ENCODE data around the gene TEAD3.
A peak's percentile ranks its signal among the peaks of the same experiment; 100 is the strongest.

Gene TEAD3

DNA sequence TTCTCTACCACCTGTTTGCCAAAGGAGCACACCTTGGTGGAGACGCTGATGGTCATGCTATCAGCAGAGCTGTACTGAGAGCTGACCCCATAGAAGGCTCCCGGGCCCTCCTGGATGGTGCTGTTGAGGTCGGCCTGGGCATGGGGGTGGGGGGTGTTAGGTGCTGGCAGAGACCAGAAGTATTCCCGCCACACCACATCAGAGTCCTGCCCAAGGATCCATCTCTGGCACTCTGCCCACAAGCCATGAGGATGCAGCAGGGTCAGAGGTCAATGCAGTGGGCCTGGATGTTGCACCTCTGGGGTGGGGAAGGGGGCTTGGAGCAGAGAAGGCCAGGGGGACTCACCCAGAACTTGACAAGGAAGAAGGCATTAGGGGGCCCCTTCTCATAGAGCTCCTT, 21.3 kb downstream of the TEAD3 start:
- no peak for DNase-seq (ENCODE audit: low spot score)

DNA sequence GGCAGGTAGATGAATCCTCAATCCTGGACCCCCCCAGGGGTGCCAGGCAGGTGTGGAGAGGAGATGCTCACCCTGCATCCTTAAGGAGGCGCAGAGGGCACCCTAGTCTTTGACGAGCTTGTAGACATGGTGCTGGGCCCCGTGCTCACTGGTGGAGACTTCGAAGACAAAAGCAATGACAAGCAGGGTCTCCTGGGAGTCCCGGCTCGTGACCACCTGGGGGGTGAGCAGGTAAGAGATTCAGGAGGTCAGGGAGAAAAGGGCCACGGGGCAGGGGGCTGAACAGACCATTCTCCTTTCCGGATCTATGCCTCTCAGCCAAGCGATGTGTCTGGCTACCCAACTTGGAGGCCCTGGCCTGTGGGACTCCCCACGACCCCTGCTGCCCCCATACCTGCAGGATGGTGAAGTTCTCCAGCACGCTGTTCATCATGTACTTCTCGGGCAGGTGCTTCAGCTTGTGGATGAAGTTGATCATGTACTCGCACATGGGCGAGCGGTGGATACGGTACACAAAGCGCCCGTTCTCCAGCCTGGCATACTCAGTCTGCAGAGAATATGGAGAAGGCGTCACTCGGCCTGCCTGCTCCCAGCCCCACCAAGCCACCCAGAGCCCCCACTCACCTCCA, 21.8 kb downstream of the TEAD3 start:
- DNase-seq (ENCODE audit: low spot score) = no peak

DNA sequence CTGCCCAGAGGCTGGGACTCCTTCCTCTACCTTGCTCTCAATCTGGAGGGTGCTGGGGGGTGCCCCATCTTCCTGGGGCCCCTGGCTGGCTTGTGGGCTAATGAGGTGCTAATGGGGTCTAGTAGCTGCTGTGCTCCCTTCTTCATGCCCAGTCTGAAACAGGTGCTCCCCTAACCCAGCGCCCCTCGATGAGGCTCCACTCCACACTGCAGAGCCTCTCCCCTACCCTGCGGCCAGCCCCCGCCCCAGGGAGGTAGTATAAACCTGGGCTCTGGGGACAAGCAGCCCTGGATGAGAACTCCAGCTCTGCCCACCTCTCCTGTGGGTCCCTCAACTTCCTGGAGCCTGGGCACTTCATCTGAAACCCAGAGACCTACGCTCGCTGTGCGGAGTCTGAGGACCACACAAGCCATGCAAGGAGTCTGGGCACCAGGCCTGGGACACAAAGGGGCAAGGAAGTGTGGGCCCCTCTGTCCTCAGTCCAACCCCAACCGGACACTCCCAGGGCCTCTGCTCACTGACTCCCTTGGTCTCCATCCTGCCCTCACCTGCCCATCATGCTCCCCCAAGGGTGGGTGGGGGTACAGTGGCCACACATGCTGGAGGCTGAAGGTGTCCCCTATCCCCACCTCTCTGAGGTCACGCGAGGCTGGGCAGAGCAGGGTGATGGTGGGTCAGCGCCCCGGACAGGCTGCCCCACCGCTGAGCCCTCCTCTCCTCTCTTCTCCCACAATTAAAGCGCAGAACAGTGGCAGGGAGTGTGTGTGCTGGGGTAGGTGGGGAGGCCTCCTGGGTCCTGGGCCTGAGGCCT, 22.5 kb downstream of the TEAD3 start:
- no peak for DNase-seq (ENCODE audit: low spot score)

DNA sequence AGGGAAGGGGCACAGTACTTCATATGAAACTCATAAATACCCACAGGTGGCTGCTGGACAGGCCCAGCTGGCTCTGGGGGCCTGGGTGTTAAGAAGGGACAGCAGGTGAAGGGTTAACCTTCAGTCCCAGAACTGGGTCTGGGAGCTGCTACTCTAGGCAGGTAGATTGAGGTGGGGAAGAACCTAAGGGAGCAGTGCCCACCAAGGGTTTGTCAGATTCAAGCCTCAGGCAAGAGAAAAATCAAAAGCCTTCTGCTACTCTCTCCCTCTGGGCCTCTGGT, 23.1 kb downstream of the TEAD3 start:
- no peak for DNase-seq (ENCODE audit: low spot score)

GRCh38 chr6:35473075-35473849, 23.6 kb downstream of the TEAD3 start:
- DNase-seq (ENCODE audit: low spot score) = no peak

GRCh38 chr6:35471836-35472345, 25.0 kb downstream of the TEAD3 start:
- DNase-seq (ENCODE audit: low spot score) = no peak

DNA sequence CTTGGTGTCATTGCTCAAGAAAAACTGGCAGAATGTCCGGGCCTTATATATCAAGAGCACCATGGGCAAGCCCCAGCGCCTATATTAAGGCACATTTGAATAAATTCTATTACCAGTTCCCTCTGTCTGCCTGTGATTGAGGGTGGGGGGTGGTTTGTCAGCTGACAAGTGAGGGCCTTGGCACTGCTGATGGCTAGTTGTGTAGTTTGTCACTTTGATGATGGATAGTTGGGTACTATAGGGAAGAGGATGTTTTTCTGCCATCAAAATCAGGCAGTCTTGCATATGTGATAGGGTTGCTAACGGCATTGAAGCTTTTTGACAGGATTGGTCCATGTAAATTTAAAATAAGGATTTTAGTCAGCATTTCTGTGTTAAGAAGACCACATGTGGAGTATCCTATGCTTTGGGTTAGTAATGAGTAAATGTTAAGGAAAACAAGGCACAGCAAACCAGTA, 26.2 kb downstream of the TEAD3 start:
- no peak for DNase-seq (ENCODE audit: low spot score)

- DNase-seq (ENCODE audit: low spot score) = no peak
Measured at GRCh38 chr6:35469751-35470662, 26.9 kb downstream of the TEAD3 start.

GRCh38 chr6:35468980-35469750, 27.7 kb downstream of the TEAD3 start:
- no peak for DNase-seq (ENCODE audit: low spot score)

DNA sequence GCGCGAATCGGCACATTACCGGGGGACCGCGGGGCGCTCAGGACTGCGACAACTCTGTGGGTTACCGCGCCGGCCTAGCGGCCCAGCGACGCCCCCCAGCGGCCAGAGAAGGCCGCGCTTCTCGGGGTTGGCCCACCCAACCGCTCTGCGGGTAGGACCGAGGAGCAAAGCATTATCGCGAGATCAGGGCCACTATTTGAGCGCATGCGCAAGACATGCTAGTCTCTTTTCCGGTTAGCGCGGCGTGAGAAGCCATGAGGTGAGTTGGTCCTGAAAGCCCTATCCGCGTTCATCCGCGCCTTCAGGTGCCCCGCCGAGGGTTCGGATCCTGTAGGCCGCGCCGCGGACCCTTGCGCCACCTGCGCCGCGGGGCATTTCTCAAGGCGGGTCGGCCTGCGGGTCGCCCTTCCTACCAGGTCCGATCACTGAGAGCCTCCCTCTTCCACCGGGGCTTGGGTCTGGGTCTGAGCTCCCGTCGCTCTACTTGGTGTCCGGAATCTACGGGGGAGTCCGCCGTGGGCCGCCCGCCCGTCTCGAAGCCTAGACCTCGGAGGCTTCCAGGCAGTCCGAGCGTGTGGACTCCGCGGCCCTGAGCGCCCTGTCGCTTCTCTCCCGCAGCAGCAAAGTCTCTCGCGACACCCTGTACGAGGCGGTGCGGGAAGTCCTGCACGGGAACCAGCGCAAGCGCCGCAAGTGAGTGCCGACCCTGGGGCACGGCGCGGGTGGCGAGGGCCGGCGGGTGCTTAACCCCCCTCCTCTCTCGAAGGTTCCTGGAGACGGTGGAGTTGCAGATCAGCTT, 28.5 kb downstream of the TEAD3 start, which contains the start of gene RPL10A:
Gene RPL10A, plus strand, starts transcription at position 221 of the 799 bp plus-strand sequence. Its CDS starts 34 bp downstream, at position 255.
- DNase-seq (ENCODE audit: low spot score) = peak; percentile 97

GRCh38 chr6:35465646-35466045, 31.2 kb downstream of the TEAD3 start:
- no peak for DNase-seq (ENCODE audit: low spot score)

DNA sequence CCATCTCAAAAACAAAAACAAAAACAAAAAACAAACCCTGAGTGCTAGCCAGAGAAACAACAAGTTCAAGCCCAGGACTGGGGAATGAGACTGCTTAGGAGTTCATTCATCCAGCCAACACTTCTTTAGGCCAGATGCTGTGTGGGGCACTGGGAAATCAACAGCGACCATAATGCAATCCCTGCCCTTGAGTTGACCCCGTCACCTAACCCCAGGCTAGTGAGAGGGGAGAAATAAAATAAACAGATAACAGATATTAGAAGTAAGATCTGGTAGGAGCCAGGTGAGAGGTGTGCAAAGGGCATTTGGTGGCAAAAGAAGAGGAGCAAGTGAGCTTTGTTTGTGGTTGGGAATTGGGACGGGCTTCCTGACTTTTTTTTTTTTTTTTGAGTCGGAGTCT, 33.6 kb downstream of the TEAD3 start:
- no peak for DNase-seq (ENCODE audit: low spot score)

GRCh38 chr6:35461270-35461669, 35.6 kb downstream of the TEAD3 start:
- no peak for DNase-seq (ENCODE audit: low spot score)

GRCh38 chr6:35457907-35458306, 39.0 kb downstream of the TEAD3 start:
- DNase-seq (ENCODE audit: low spot score) = no peak

DNA sequence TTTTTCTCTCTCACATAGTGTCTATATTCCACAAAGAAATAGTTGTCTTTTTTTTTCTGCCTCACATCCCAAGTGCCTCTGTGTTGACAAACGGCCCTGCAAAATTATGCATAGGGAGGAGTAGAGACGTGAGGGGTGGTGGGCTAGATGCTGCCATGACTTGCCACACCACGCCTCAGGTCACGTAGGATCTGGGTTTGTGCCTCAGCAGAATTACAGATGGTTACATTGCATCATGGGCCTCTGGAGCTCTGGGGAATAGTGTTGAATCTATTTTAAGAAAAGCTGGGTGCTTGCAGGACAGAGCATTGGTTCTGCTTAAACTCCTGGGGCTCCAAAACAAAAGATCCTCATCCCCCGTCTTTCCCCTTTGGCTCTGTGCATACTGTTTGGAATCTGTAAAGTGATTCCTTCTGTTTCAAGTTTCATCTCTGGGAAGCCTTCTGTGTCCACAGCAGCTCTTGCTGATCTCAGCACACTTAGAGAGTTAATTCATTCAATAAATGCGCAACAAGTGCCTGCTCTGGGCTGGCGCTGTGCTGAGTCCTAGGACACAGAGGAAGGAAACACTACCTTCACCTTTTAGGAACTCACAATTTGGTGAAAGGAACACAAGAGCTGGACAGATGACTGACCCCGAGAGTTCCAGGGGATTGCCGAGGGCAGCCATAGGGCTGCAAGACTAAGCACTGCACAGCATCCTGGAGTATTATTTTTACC, 42.3 kb downstream of the TEAD3 start:
- no peak for DNase-seq (ENCODE audit: low spot score)

DNA sequence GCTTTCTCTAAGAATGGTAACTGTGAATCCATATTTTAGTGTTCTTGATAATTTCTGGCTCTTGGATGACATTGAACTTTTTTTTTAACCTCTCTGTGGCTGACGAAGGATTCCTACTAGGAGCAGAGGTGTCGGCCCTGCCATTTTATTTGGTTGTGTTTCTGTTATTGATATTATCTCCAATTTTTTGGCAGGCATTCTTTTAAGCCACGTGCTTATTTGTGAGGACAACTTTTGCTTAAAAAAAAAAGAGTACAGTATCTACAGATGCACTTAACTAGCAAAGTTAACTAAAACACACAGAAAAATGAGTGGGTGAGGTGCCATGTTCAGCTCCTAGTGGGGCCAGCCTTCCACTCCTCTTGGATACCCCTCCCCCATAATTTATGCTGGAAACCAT, 43.6 kb downstream of the TEAD3 start:
- no peak for DNase-seq (ENCODE audit: low spot score)

- peak; percentile 98 for DNase-seq (ENCODE audit: low spot score)
Measured at GRCh38 chr6:35452183-35453090, 44.4 kb downstream of the TEAD3 start, which contains the start of gene FANCE. Gene FANCE (plus strand): TSS chr6:35452338. CDS start chr6:35452546, 208 bp downstream.

All from AG08396 (cell line).